HG03442 (cell line): ENCODE results near the gene CDHR2.
"Not testable (repeated sequence)": the region's sequence is repeated elsewhere in the genome, so short reads cannot be mapped to it uniquely, and the experiment has no call there.

Experiments used
- ATAC-seq: cut with Tn5 transposase; IDR thresholded peaks from one replicate; pipeline ENCODE4 v1.9.1; 2021; ENCODE audit warnings: mild to moderate bottlenecking, moderate library complexity; ENCODE audit not compliant: unreplicated experiment

CDHR2 gene

DNA sequence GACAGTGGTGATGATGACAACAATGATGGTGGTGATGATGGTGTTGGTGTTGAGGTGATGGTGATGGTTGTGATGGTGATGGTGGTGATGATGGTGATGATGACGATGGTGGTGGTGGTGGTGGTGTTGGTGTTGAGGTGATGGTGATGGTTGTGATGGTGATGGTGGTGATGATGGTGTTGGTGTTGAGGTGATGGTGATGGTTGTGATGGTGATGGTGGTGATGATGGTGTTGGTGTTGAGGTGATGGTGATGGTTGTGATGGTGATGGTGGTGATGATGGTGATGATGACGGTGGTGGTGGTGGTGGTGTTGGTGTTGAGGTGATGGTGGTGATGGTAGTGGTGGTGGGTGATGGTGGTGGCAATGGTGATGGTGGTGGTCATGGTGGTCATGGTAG, 42.5 kb downstream of the CDHR2 start:
- ATAC-seq = not testable (repeated sequence)

DNA sequence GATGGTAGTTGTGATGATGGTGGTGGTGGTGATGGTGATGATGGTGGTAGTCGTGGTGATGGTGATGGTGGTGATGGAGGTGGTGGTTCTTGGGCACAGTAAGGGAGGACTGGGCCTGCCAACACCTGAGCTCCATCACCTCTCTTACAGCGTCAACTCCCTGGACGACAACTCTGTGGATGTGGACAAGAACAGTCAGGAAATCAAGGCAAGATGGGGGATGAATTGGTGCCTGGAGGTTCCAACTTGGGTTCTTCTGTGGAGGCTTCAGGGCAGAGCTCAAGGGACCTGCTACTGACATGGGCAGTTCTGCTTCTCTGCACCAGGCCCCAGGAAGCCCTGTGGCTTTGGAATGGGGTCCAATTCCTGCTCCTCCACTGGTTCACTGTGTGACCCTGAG, 43.4 kb downstream of the CDHR2 start:
- no peak for ATAC-seq

GRCh38 chr5:176593273-176593869, 44.2 kb downstream of the CDHR2 start:
- no peak for ATAC-seq

DNA sequence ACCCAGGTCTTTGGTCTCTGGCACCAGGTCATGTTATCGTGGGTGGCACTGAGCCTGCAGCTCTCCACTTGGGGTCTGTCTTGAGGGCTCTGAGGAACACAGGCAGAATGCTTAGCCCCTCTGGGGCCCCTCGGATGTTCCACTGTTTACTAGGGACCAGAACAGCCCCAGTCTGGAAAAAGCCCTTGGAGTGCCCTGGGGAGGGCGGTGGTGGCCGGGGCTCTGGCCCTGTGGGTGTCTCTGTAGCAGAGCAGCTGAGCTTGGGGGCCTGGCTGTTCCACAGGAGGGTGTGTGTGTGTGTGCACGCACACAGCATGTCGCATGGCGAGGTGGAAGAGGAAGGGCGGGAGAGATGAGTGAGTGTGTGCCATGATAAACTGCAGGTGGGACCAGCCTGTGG, 45.4 kb downstream of the CDHR2 start:
- ATAC-seq = no peak

GRCh38 chr5:176595386-176595943, 46.3 kb downstream of the CDHR2 start:
- no peak for ATAC-seq

DNA sequence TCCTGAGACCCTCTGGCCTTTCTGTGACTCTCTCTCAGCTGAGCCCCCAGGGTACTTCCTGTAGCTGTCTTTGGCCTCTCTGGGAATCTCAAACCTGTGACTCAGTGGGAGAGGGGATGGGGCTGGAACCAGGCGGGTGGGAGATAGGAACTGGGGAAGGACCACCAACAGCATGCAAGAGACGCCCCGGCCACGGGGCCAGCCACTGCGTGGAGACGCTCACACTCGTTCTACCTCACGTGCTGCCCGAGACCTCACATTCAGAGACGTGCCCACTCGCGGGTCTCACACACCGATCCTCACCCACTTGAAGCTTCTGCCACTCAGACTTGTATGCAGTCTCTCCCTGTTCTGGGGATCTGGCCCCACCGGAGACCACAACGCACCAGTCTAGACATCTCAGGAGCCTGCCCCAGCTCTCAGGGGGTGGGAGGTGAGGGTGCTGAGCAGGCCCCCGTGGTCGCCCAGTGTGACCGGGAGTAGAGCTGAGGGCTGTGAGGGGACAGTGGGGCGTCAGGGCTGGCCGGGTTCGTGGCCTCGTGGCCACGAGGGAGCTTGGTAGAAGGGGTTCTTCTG, 47.0 kb downstream of the CDHR2 start:
- no peak for ATAC-seq

DNA sequence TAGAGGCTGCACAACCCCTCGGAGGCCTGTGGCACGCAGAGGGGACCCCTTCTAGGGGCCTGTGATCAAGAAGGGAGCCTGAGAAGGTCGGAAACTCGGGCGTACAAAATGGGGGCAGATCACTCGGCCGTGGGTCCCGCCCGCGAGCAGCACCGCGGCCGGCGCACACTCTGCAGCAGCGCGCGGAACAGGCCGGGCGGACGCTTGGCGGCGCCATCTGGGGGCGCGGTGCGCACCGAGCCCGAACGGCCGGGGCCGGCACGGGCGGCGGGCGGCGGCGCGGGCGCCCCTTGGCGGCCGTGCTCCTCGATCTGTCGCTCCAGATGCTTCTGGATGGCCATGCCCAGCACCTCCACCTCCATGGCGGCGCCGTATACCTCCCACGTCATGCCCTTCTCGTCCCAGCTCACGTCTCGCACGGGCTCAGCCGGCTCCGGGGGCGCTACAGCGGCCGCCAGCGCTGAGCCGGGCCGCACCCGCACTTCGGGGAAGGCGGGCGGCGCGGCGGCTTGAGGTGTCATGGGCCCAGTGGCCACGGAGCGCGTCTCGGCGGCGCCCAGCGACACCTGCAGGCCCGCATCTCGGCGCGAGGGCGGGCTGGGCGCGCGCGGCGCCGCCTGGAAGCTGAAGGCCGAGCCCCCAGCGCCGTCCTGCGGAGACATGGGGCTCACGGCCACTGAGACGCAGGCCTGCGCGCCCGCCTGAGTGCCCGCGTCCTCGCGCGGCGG, 47.7 kb downstream of the CDHR2 start:
- peak; percentile 42 for ATAC-seq

GRCh38 chr5:176597417-176598389, 48.6 kb downstream of the CDHR2 start:
- no peak for ATAC-seq

DNA sequence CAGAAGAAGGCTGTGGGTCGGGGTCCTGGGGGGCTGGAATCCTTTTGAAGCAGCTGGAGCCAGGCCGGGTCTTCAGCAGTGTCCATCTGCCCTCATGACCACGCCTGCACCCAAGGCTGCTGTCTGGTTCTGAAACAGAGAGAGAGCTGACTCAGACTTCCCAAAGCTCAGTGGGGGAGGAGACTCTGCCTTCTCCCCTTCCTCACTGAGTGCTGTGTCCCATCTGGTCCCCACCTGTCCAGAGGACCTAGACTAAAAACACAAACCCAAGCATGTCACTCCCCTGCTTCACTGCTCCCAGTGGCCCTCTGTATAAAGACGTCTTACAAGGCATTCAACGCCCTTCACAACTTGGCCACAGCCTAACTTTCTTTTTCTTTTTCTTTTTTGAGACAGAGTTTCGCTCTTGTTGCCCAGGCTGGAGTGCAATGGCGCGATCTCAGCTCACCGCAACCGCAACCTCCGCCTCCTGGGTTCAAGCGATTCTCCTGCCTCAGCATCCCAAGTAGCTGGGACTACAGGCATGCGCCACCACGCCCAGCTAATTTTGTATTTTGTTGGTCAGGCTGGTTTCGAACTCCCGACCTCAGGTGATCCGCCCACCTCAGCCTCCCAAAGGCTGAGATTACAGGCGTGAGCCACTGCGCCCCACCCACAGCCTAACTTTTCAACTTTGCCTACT, 50.7 kb downstream of the CDHR2 start:
- not testable (repeated sequence) for ATAC-seq

DNA sequence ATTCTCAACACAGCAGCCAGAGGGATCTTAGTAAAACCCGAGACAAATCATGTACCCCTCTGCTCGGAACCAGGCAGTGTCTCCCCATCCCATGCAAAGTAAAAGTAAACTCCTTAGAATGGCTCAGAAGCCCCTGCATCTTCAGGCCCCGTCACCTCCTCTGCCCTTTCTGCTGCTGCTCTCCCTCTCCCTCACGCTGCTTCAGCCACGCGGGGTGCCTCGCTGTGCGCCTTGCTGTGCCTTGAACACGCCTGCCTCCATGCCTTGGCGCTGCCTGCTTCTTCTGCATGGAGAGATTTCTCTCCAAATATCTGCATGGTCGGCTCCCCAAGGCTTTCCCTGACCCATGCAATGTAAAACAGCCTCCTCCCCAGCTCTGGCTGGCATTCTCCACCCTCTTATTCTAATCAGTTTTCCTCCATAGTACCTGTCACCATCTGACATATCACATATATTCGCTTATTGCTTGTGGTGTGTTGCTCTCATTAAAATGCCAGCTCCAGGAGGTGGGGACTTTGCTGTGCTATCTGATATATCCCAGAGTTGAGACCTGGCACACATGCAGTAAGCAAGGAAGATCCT, 52.9 kb downstream of the CDHR2 start:
- ATAC-seq = no peak

- ATAC-seq = no peak
These were observed 53.9 kb downstream of the CDHR2 start for GRCh38 chr5:176603091-176603490.

GRCh38 chr5:176606032-176606431, 56.9 kb downstream of the CDHR2 start:
- ATAC-seq = no peak

GRCh38 chr5:176606875-176607274, 57.7 kb downstream of the CDHR2 start:
- no peak for ATAC-seq

DNA sequence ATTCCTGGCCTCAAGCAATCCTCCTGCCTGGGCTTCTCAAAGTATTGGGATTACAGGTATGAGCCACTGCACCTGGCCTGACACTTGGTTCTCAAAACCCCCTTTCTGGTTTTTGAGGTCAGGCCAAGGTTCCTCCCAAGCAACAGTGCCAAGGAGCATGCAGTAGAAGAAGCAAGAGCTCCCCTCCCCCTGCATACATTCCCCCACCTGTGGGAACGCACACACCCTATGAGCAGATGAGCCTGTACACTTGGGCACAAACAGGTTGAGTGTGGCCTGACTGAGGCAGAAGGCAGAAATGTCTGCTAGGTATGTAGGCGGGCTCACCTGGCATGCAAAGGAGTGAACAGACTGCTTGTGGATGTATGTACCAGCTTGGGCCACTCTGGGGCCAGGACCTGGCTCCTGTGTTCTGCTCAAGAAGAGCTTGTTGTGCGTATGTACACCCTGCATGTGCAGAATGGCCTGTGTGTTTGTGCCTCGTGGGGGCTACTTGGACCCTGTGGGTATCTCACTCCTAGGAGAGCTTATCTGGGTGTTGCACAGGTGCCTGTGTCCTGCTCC, 59.1 kb downstream of the CDHR2 start:
- no peak for ATAC-seq

DNA sequence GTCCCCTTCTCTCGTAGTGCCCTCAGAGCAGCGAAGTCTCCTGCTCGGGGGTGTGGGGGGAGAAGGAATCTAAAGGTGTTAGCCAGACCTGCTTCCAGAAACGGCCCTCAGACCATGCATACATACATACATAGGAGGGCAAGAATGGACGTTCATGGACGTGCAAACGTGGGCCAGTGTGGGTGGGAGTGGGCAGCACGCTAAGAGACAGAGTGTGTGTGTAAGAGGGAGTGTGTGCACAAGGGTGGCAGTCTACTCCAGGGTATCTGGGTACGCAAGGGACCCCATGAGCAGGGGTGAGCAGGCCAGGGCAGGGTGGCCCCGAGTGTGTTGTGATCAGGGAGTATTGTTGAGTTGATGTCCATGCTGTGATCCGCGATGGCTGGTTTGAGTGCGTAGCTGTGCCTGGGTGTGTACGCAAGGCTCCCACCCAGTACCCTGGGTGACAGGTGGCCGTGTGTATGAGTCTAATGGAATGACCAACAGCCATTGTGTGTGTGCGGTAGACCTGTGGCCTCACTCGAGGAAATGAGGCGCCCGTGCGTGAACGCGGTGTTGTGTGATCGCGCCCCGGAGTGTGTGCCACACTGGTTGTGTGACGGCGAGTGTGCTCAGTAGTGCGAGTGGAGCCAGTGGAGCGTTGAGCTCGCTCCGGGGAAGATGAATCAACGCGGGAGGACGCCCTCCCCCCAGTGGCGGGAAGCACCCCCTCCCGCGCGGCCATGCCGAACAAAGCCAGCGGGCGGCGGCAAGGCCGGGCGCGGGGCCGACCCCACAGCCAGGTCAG, 60.0 kb downstream of the CDHR2 start:
- peak; percentile 26 for ATAC-seq

DNA sequence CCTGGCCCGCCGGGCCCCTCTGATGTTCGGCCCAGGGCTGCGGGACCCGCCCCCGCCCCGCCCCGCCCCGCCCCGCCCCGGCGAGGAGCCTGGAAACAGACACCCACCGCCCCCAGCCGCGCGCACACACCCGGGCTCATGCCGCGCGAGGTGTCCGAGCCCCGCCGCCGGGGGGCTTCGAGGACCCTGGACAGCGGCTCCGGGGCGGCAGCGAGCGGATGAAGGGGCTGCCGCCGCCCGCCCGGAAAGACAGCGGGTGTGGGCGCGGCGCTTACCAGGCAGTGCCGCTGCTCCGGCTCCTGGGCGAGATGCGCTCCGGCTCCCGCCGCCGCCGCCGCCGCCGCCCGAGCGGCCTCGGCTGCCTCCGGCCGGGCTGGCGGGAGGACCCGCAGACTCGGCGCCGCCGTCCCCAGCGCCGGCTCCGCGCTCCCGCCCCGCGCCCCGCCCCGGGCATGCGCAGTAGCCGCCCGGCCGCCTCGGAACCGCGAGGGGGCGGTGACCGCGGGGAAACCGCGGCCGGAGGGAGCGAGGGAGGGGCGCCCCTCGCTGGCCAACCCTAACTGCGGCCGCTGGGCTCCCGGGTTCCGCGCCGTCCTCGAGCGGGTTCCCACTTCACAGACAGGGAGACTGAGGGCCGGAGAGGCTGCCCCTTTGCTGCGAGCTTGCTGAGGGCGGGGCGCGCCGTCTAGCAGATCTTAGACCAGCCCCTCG, 60.7 kb downstream of the CDHR2 start, which contains the start of gene GPRIN1:
Gene GPRIN1, minus strand, starts transcription at position 433 of the 711 bp plus-strand sequence. CDS start 10,322 bp downstream, outside the sequence.
- ATAC-seq = peak; percentile 66

GRCh38 chr5:176610435-176610773, 61.3 kb downstream of the CDHR2 start:
- ATAC-seq = peak; percentile 14

DNA sequence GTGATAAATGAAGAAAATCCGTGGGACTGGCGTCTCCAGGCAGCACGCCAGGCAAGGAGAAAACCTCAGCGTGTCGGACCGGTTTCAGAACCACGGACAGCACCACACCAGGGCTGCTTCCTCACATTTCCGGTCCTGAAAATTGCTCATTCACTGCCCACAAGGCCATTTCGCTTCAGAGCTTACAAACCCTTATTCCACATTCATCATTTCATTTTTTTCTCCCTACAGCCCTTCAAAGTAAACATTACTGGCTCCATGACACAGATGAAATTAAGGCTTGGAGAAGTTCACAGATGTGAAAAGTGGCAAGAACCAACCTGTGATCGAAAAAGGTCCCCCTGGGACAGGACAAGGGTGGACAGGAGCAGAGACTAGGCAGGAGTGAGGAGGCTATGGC, 62.3 kb downstream of the CDHR2 start:
- no peak for ATAC-seq
